Activated CD8-positive, alpha-beta T cell treated with anti-CD3 and anti-CD28 coated beads for 36 hours (primary cell): ENCODE measurements around the gene INA. TPM values are rescaled to one million over a fixed set of nuclear protein-coding genes. Genes with fewer than 3 reads are reported as not detected.

ENCODE experiments used
- ATAC-seq: fragments of 200-7000 bp; cut with Tn5 transposase; one replicate; pipeline ENCODE4 v1.10.0; 2021; ENCODE audit warnings: mild to moderate bottlenecking, moderate library complexity
- CTCF ChIA-PET: fragments of 350-600 bp; sonication (Branson Sonifier 250); formaldehyde crosslinking; loops from one replicate; lab custom pipeline; 2021; ENCODE audit warnings: antibody characterized with exemption; lab: Charles Lee
- POLR2A ChIA-PET: fragments of 350-600 bp; sonication (Branson Sonifier 250); formaldehyde crosslinking; loops from one replicate; lab custom pipeline; 2021; ENCODE audit warnings: antibody characterized with exemption; lab: Charles Lee
- DNase-seq: peaks from one replicate; pipeline ENCODE4 v3.0.0-alpha.2; 2020
- H3K27ac Mint-ChIP-seq: one replicate; pipeline ENCODE4 v1.8.0; 2021; ENCODE audit warnings: mild to moderate bottlenecking, mixed read lengths
- H3K27me3 Mint-ChIP-seq: one replicate; pipeline ENCODE4 v1.8.0; 2021; ENCODE audit warnings: mixed read lengths
- H3K36me3 Mint-ChIP-seq: one replicate; pipeline ENCODE4 v1.8.0; 2021; ENCODE audit warnings: low read depth, mixed read lengths
- H3K4me1 Mint-ChIP-seq: one replicate; pipeline ENCODE4 v1.8.0; 2021; ENCODE audit warnings: low read depth, mixed read lengths
- H3K4me3 Mint-ChIP-seq: one replicate; pipeline ENCODE4 v1.8.0; 2021; ENCODE audit warnings: mild to moderate bottlenecking, moderate library complexity, mixed read lengths
- H3K9me3 Mint-ChIP-seq: one replicate; pipeline ENCODE4 v1.8.0; 2021; ENCODE audit warnings: mixed read lengths
- CTCF ChIP-seq: fragments of 200-600 bp; IDR thresholded peaks from one replicate; pipeline ENCODE4 v1.8.0; 2022; ENCODE audit warnings: antibody characterized with exemption, mild to moderate bottlenecking
- intact Hi-C: fragments of 100-400 bp; cut with micrococcal nuclease; formaldehyde crosslinking; loops from one replicate; pipeline ENCODE4 v1.10.0; 2022
- total RNA-seq, 2 experiments: library from RNA; stranded (reverse); gene quantifications; one replicate each; pipeline ENCODE4 v1.2.3, GENCODE V29; 2021

Gene INA
- total RNA-seq, 2 experiments from 2014 or later: 0.25 to 0.27 TPM

GRCh38 chr10:103278537-103278823, 1.5 kb downstream of the INA start:
- H3K4me3 Mint-ChIP-seq: no peak overlapping the region
- no peak for TF ChIP-seq CTCF
- DNase-seq: no peak
- no peaks in the 10 kb centered on the region for H3K36me3 Mint-ChIP-seq
- intact Hi-C loops: no loop called here
- no peak overlapping the region for H3K27ac Mint-ChIP-seq
- ChIA-PET POLR2A (interaction anchor here (1.2 kb wide), 1 partner anchor 9 kb away, joined by 3 read pairs; no protein-coding TSS in a partner anchor), CTCF (interaction anchor here (1.0 kb wide), 1 partner anchor 34 kb away, joined by 6 read pairs; no protein-coding TSS in a partner anchor)
- H3K27me3 Mint-ChIP-seq: peaks cover 67% of the 10 kb centered on the region
- peaks cover 3% of the 10 kb centered on the region for H3K4me1 Mint-ChIP-seq
- no peak for ATAC-seq
- H3K9me3 Mint-ChIP-seq: peaks cover 1% of the 10 kb centered on the region

GRCh38 chr10:103278862-103279298, 1.9 kb downstream of the INA start:
- no peak for TF ChIP-seq CTCF
- Mint-ChIP-seq H3K9me3 (peaks cover 1% of the 10 kb centered on the region), H3K36me3 (no peaks in the 10 kb centered on the region), H3K4me3 (no peak overlapping the region), H3K4me1 (peaks cover 3% of the 10 kb centered on the region), H3K27ac (no peak overlapping the region), H3K27me3 (peaks cover 67% of the 10 kb centered on the region)
- POLR2A ChIA-PET: interaction anchor here (1.2 kb wide), 1 partner anchor 9 kb away, joined by 3 read pairs; no protein-coding TSS in a partner anchor
- DNase-seq (peak; percentile 70), ATAC-seq (no peak)
- CTCF ChIA-PET: interaction anchor here (1.0 to 2.0 kb wide), 3 partner anchors 34 to 86 kb away, joined by 3 to 6 read pairs (median 6); partner anchors contain the start of gene NT5C2
- intact Hi-C loops: no loop called here

GRCh38 chr10:103280031-103280430, 3.1 kb downstream of the INA start:
- ATAC-seq (no peak), DNase-seq (no peak)
- intact Hi-C loops: no loop called here
- Mint-ChIP-seq H3K27ac (no peak overlapping the region), H3K27me3 (peaks cover 71% of the 10 kb centered on the region), H3K9me3 (peaks cover 1% of the 10 kb centered on the region), H3K36me3 (no peaks in the 10 kb centered on the region), H3K4me1 (peaks cover 3% of the 10 kb centered on the region), H3K4me3 (no peak overlapping the region)
- no peak for TF ChIP-seq CTCF
- ChIA-PET POLR2A (no interaction called here), CTCF (interaction anchor here (1.0 to 2.0 kb wide), 4 partner anchors 9 to 87 kb away, joined by 3 to 6 read pairs (median 4); partner anchors contain the start of gene NT5C2)

GRCh38 chr10:103280506-103280905, 3.6 kb downstream of the INA start:
- Mint-ChIP-seq H3K27me3 (peaks cover 66% of the 10 kb centered on the region), H3K4me1 (peaks cover 3% of the 10 kb centered on the region), H3K4me3 (no peak overlapping the region), H3K36me3 (no peaks in the 10 kb centered on the region), H3K9me3 (peaks cover 1% of the 10 kb centered on the region), H3K27ac (no peak overlapping the region)
- CTCF ChIA-PET: interaction anchor here (1.2 to 2.0 kb wide), 3 partner anchors 9 to 88 kb away, joined by 3 to 6 read pairs (median 6); partner anchors contain the start of gene NT5C2
- POLR2A ChIA-PET: no interaction called here
- DNase-seq (no peak), ATAC-seq (no peak)
- intact Hi-C loops: no loop called here
- TF ChIP-seq CTCF: no peak

GRCh38 chr10:103281753-103282152, 4.8 kb downstream of the INA start:
- no peak for ATAC-seq
- peaks cover 1% of the 10 kb centered on the region for H3K9me3 Mint-ChIP-seq
- no peak for TF ChIP-seq CTCF
- POLR2A ChIA-PET: no interaction called here
- H3K36me3 Mint-ChIP-seq: no peaks in the 10 kb centered on the region
- DNase-seq: no peak
- intact Hi-C loops: no loop called here
- CTCF ChIA-PET: no interaction called here
- H3K4me3 Mint-ChIP-seq: no peak overlapping the region
- peaks cover 3% of the 10 kb centered on the region for H3K4me1 Mint-ChIP-seq
- H3K27me3 Mint-ChIP-seq: peaks cover 57% of the 10 kb centered on the region
- H3K27ac Mint-ChIP-seq: no peak overlapping the region
